Measurements from ENCODE around the gene CDKAL1. TPM values are rescaled to one million over a fixed set of nuclear protein-coding genes. Genes with fewer than 3 reads are reported as not detected.

The CDKAL1 gene
- total and polyA plus RNA-seq, 3 experiments from 2014 or later: 26.7 to 30.2 (median 29.6) TPM

- no peak overlapping the region for H3K27ac ChIP-seq (ENCODE audit: low read depth, low read length)
- H3K36me3 ChIP-seq (ENCODE audit: insufficient read depth, low read length): no peaks in the 10 kb centered on the region
- Mint-ChIP-seq H3K9me3 (peaks cover 0 to 17% (median 4%) of the 10 kb centered on the region in 5 donors), H3K27me3 (peaks cover 0 to 1% of the 10 kb centered on the region in 2 donors), H3K4me3 (no peak overlapping the region), H3K36me3 (peaks cover 24 to 77% (median 29%) of the 10 kb centered on the region in 3 donors), H3K4me1 (no peaks in the 10 kb centered on the region), H3K27ac (no peak overlapping the region)
- H3K9me3 ChIP-seq (ENCODE audit: low read length): no peaks in the 10 kb centered on the region
- H3K4me3 ChIP-seq (ENCODE audit: low read length): no peak overlapping the region
- DNase-seq: no peak
- CTCF ChIA-PET: no interaction called here
- no peaks in the 10 kb centered on the region for H3K4me1 ChIP-seq (ENCODE audit: insufficient read depth, low read length)
- H3K27me3 ChIP-seq (ENCODE audit: insufficient read depth, low read length, poor library complexity, severe bottlenecking): no peaks in the 10 kb centered on the region
- POLR2A ChIA-PET: no interaction called here
These were observed 493.2 kb downstream of the CDKAL1 start for GRCh38 chr6:21027507-21027906.

GRCh38 chr6:21031182-21031581, 496.9 kb downstream of the CDKAL1 start:
- Histone ChIP-seq H3K27ac (ENCODE audit: low read depth, low read length) (no peak overlapping the region), H3K36me3 (ENCODE audit: insufficient read depth, low read length) (no peaks in the 10 kb centered on the region), H3K9me3 (ENCODE audit: low read length) (no peaks in the 10 kb centered on the region), H3K27me3 (ENCODE audit: insufficient read depth, low read length, poor library complexity, severe bottlenecking) (no peaks in the 10 kb centered on the region), H3K4me3 (ENCODE audit: low read length) (no peak overlapping the region), H3K4me1 (ENCODE audit: insufficient read depth, low read length) (no peaks in the 10 kb centered on the region)
- no peak for DNase-seq
- Mint-ChIP-seq H3K4me1 (no peaks in the 10 kb centered on the region), H3K36me3 (peaks cover 25 to 59% (median 29%) of the 10 kb centered on the region in 3 donors), H3K4me3 (no peak overlapping the region), H3K27me3 (peaks cover 0 to 1% of the 10 kb centered on the region in 2 donors), H3K27ac (peak overlapping the region in 1 of 8 donors; percentile 76), H3K9me3 (peaks cover 0 to 9% (median 4%) of the 10 kb centered on the region in 5 donors)
- ChIA-PET CTCF (no interaction called here), POLR2A (no interaction called here)

GRCh38 chr6:21033084-21033483, 498.8 kb downstream of the CDKAL1 start:
- Histone ChIP-seq H3K27ac (ENCODE audit: low read depth, low read length) (no peak overlapping the region), H3K4me3 (ENCODE audit: low read length) (no peak overlapping the region), H3K36me3 (ENCODE audit: insufficient read depth, low read length) (no peaks in the 10 kb centered on the region), H3K4me1 (ENCODE audit: insufficient read depth, low read length) (no peaks in the 10 kb centered on the region), H3K9me3 (ENCODE audit: low read length) (no peaks in the 10 kb centered on the region), H3K27me3 (ENCODE audit: insufficient read depth, low read length, poor library complexity, severe bottlenecking) (no peaks in the 10 kb centered on the region)
- ChIA-PET POLR2A (no interaction called here), CTCF (no interaction called here)
- no peak overlapping the region for H3K4me3 Mint-ChIP-seq
- H3K9me3 Mint-ChIP-seq: peaks cover 0 to 2% (median 0%) of the 10 kb centered on the region in 5 donors
- peaks cover 15 to 46% (median 20%) of the 10 kb centered on the region in 3 donors for H3K36me3 Mint-ChIP-seq
- H3K4me1 Mint-ChIP-seq: no peaks in the 10 kb centered on the region
- no peak for DNase-seq
- H3K27me3 Mint-ChIP-seq: no peaks in the 10 kb centered on the region
- H3K27ac Mint-ChIP-seq: peak overlapping the region in 1 of 8 donors; percentile 38

GRCh38 chr6:21033575-21034026, 499.3 kb downstream of the CDKAL1 start:
- CTCF ChIA-PET: no interaction called here
- POLR2A ChIA-PET: no interaction called here

GRCh38 chr6:21034345-21034744, 500.1 kb downstream of the CDKAL1 start:
- ChIA-PET CTCF (no interaction called here), POLR2A (no interaction called here)
- Mint-ChIP-seq H3K4me1 (no peaks in the 10 kb centered on the region), H3K27ac (no peak overlapping the region), H3K9me3 (peaks cover 0 to 2% (median 0%) of the 10 kb centered on the region in 5 donors), H3K4me3 (no peak overlapping the region), H3K27me3 (no peaks in the 10 kb centered on the region), H3K36me3 (peaks cover 11 to 33% (median 21%) of the 10 kb centered on the region in 3 donors)
- Histone ChIP-seq H3K9me3 (ENCODE audit: low read length) (no peaks in the 10 kb centered on the region), H3K4me3 (ENCODE audit: low read length) (no peak overlapping the region), H3K27ac (ENCODE audit: low read depth, low read length) (no peak overlapping the region), H3K36me3 (ENCODE audit: insufficient read depth, low read length) (no peaks in the 10 kb centered on the region), H3K4me1 (ENCODE audit: insufficient read depth, low read length) (no peaks in the 10 kb centered on the region), H3K27me3 (ENCODE audit: insufficient read depth, low read length, poor library complexity, severe bottlenecking) (no peaks in the 10 kb centered on the region)
- no peak for DNase-seq

More at GRCh38 chr6:21033575-21034026, 499.3 kb downstream of the CDKAL1 start:
- Mint-ChIP-seq H3K27ac (no peak overlapping the region), H3K4me1 (no peaks in the 10 kb centered on the region), H3K27me3 (no peaks in the 10 kb centered on the region), H3K36me3 (peaks cover 14 to 41% (median 21%) of the 10 kb centered on the region in 3 donors), H3K4me3 (no peak overlapping the region), H3K9me3 (peaks cover 0 to 2% (median 0%) of the 10 kb centered on the region in 5 donors)
- DNase-seq: no peak
- Histone ChIP-seq H3K9me3 (ENCODE audit: low read length) (no peaks in the 10 kb centered on the region), H3K27me3 (ENCODE audit: insufficient read depth, low read length, poor library complexity, severe bottlenecking) (no peaks in the 10 kb centered on the region), H3K4me3 (ENCODE audit: low read length) (no peak overlapping the region), H3K4me1 (ENCODE audit: insufficient read depth, low read length) (no peaks in the 10 kb centered on the region), H3K36me3 (ENCODE audit: insufficient read depth, low read length) (no peaks in the 10 kb centered on the region), H3K27ac (ENCODE audit: low read depth, low read length) (no peak overlapping the region)

GRCh38 chr6:21037453-21037852, 503.2 kb downstream of the CDKAL1 start:
- no peak for DNase-seq
- H3K4me3 Mint-ChIP-seq: no peak overlapping the region
- H3K27me3 ChIP-seq (ENCODE audit: insufficient read depth, low read length, poor library complexity, severe bottlenecking): no peaks in the 10 kb centered on the region
- no peaks in the 10 kb centered on the region for H3K9me3 ChIP-seq (ENCODE audit: low read length)
- H3K9me3 Mint-ChIP-seq: no peaks in the 10 kb centered on the region
- no peak overlapping the region for H3K4me3 ChIP-seq (ENCODE audit: low read length)
- POLR2A ChIA-PET: no interaction called here
- CTCF ChIA-PET: no interaction called here
- H3K27ac ChIP-seq (ENCODE audit: low read depth, low read length): no peak overlapping the region
- no peaks in the 10 kb centered on the region for H3K4me1 ChIP-seq (ENCODE audit: insufficient read depth, low read length)
- H3K27me3 Mint-ChIP-seq: no peaks in the 10 kb centered on the region
- peaks cover 0 to 10% (median 10%) of the 10 kb centered on the region in 3 donors for H3K36me3 Mint-ChIP-seq
- H3K27ac Mint-ChIP-seq: no peak overlapping the region
- H3K4me1 Mint-ChIP-seq: peaks cover 0 to 3% (median 0%) of the 10 kb centered on the region in 3 donors
- H3K36me3 ChIP-seq (ENCODE audit: insufficient read depth, low read length): no peaks in the 10 kb centered on the region

GRCh38 chr6:21039926-21040325, 505.7 kb downstream of the CDKAL1 start:
- POLR2A ChIA-PET: no interaction called here
- peaks cover 0 to 4% (median 0%) of the 10 kb centered on the region in 3 donors for H3K4me1 Mint-ChIP-seq
- no peak for DNase-seq
- no peaks in the 10 kb centered on the region for H3K27me3 ChIP-seq (ENCODE audit: insufficient read depth, low read length, poor library complexity, severe bottlenecking)
- H3K4me1 ChIP-seq (ENCODE audit: insufficient read depth, low read length): no peaks in the 10 kb centered on the region
- no peak overlapping the region for H3K4me3 Mint-ChIP-seq
- peaks cover 2 to 10% (median 5%) of the 10 kb centered on the region in 3 donors for H3K36me3 Mint-ChIP-seq
- H3K9me3 Mint-ChIP-seq: no peaks in the 10 kb centered on the region
- H3K4me3 ChIP-seq (ENCODE audit: low read length): no peak overlapping the region
- no peak overlapping the region for H3K27ac ChIP-seq (ENCODE audit: low read depth, low read length)
- no peaks in the 10 kb centered on the region for H3K36me3 ChIP-seq (ENCODE audit: insufficient read depth, low read length)
- no peaks in the 10 kb centered on the region for H3K9me3 ChIP-seq (ENCODE audit: low read length)
- CTCF ChIA-PET: no interaction called here
- no peaks in the 10 kb centered on the region for H3K27me3 Mint-ChIP-seq
- H3K27ac Mint-ChIP-seq: no peak overlapping the region

- Histone ChIP-seq H3K9me3 (ENCODE audit: low read length) (no peaks in the 10 kb centered on the region), H3K36me3 (ENCODE audit: insufficient read depth, low read length) (no peaks in the 10 kb centered on the region), H3K27me3 (ENCODE audit: insufficient read depth, low read length, poor library complexity, severe bottlenecking) (no peaks in the 10 kb centered on the region), H3K4me1 (ENCODE audit: insufficient read depth, low read length) (no peaks in the 10 kb centered on the region), H3K4me3 (ENCODE audit: low read length) (no peak overlapping the region), H3K27ac (ENCODE audit: low read depth, low read length) (no peak overlapping the region)
- Mint-ChIP-seq H3K4me3 (no peak overlapping the region), H3K27me3 (no peaks in the 10 kb centered on the region), H3K36me3 (peaks cover 0 to 6% (median 4%) of the 10 kb centered on the region in 3 donors), H3K9me3 (no peaks in the 10 kb centered on the region), H3K4me1 (peaks cover 0 to 10% (median 0%) of the 10 kb centered on the region in 3 donors), H3K27ac (no peak overlapping the region)
- no peak for DNase-seq
- ChIA-PET CTCF (no interaction called here), POLR2A (no interaction called here)
These were observed 511.0 kb downstream of the CDKAL1 start for GRCh38 chr6:21045135-21045700.

All from CD8-positive, alpha-beta memory T cell (primary cell).